HG03025 (cell line): ENCODE results near the gene PRR5L.
"Not testable (repeated sequence)": the region's sequence is repeated elsewhere in the genome, so short reads cannot be mapped to it uniquely, and the experiment has no call there.

Source experiments
- ATAC-seq: cut with Tn5 transposase; IDR thresholded peaks from one replicate; pipeline ENCODE4 v1.9.1; 2021; ENCODE audit warnings: mild to moderate bottlenecking, moderate library complexity; ENCODE audit not compliant: unreplicated experiment, low FRiP score

Gene PRR5L

DNA sequence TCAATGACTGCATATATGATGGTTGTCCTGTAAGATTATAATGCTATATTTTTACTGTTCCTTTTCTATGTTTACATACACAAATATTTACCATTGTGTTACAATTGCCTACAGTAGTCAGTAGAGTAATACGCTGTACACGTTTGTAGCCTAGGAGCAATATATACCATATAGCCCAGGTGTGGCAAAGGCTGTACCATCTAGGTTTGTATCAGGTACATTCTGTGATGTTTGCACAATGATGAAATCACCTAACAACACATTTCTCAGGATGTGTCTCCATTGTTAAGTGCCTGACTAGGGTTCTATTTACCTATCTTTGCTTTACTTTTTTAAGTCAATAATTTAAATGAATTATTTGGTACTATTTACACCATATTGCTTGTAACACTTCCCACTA lies 21.9 kb downstream of the PRR5L start:
- no peak for ATAC-seq

DNA sequence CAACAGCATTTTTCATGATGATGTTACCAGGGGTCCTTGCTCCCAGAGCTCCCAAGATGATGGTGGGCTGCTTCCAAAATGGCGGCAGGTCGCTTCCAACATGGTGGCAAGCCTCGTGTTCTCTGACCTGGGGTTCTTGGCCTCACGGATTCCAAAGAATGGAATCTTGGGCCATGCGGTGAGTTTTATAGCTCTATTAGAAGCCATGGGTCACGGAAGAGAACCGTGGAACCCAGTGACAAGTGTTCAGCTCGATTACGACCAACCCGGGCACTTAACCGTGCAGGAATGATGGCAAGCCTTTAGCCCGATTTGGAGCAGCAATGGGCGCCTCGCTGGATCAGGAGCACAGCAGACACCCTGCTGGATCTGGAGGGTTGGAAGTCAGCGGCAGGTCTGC lies 28.9 kb downstream of the PRR5L start:
- ATAC-seq = not testable (repeated sequence)

DNA sequence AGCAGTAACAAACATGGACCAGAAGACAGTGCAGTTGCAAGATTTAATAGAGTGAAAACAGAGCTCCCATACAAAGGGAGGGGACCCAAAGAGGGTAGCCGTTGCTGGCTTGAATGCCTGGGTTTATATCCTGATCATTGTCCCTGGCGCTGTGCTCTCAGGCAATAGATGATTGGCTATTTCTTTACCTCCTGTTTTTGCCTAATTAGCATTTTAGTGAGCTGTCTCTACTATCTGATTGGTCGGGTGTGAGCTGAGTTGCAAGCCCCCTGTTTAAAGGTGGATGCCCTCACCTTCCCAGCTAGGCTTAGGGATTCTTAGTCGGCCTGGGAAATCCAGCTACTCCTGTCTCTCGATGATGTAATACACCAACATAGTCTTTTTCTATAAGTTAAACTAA lies 29.3 kb downstream of the PRR5L start:
- ATAC-seq = not testable (repeated sequence)

DNA sequence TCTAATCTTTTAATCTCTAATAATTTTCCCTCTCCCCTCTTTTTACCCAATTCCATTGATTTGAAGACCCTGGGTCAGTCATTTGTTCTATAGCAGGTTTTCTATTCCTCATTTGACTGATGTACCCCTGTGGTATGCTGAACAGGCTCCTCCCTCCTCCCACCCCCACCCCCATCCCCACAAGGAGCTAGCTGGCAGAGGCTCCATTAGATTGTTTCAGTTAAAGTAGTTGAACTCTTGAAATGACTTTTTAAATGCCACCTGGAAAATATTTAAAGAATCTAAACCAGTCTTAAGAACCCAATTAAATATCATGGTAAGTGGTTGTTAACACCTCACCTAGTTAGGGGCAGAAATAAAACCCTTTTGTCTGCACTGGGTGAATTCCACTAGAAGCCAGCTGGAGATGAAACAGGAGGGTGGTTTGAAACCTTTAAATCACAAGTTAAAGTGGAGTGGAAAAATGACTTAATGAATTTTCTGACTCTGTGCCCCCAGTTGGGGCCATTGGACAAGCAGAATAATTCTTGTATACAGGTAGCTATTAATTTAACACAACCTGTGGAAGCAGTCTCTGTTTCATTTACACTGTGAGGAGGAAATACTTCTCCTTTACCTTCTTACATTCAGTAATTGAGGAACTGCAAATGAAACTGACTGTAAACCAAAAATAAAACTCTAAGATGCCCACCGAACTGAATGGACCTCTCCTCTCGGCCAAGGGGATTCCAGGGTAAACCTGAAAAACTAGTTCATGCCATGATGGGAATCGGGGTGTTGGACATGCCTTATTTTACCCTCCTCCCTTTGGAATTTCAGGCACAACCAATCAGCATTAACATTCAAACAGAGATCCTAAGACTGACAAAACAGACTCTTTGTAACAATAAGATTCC lies 30.7 kb downstream of the PRR5L start:
- peak; percentile 74 for ATAC-seq

DNA sequence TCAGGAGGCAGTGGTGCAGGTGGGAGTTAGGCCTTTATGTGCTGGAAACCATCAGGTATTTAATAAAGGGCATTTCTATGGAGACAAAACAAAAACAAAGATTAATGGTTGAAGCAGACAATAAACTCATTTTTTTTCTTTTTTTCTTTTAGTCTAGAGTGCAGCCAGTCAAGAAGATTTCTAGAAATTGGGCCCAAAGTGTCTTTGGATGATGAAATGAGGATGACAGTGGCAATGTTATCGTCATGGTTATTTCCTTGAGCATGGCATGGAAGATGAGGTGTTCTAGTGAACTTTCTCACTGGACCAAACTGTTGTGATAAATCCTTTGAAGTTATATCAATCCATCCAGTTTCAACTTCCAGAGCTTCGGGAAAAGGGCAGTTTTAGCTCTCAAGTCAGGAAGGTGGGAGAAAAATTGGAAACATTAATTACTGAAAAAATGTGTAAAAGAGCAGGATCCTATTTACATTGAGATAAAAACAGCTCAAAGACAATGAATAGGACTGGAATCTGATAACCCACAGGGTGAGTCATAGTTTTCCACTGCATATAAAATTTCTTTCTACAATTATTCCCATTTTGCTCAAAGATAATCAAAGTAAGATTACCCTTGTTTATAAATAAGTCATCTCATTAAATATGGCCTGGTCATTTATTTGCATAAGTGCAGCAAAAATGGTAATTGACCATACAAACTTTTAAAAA lies 33.0 kb downstream of the PRR5L start:
- ATAC-seq = no peak

DNA sequence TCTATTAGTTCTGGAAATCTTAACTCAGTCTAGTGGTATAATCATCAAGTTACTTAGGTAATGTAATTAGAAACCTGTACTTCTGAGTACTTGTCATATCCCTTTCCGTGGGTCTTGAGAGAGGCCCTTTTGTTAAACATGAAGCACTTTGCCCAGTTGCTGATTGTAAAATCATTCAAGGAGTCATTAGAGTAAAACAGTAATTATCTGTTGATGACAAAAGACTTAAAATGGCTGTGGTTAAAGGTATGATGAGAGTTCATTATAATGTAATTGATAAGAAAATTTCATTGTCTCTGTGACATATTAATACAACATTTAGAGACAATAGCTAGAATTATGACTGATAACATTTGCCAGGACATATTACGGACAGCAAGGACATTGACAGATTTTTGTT lies 34.3 kb downstream of the PRR5L start:
- no peak for ATAC-seq

DNA sequence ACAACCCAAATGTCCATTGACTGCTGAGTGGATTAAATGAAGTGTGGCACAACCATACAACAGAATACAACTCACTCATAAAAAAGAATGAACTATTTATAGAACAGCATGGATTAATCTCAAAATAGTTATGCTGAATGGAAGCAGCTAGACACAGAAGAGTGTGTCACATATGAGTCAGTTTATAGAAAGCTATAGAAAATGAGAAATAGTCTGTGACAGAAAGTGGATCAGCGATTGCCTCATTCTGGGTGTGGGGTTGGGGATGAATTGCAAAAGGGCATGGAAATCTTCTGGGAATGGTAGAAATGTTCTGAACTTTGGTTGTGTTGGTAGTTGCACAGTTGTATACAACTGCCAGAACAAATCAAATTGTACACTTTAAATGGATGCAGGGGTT lies 37.4 kb downstream of the PRR5L start:
- ATAC-seq = no peak

DNA sequence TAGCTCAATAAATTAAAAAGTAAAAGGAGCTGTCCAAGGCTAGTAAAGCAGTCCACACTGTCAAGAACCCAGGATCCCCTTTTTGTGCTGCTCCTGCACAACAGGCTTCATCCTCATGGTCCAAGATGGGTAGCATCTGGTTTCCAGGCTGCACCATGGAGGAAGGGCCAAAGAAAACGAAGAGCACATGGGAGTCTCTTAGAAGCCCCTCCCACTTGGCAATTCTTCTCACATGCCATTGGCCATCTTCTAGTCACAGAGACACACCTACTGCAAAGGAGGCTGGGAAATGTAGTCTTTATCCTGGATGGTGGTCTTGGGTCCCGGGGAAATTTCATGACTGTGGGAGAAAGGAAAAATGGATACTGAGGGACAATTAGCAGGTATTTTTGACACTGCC lies 37.8 kb downstream of the PRR5L start:
- no peak for ATAC-seq

DNA sequence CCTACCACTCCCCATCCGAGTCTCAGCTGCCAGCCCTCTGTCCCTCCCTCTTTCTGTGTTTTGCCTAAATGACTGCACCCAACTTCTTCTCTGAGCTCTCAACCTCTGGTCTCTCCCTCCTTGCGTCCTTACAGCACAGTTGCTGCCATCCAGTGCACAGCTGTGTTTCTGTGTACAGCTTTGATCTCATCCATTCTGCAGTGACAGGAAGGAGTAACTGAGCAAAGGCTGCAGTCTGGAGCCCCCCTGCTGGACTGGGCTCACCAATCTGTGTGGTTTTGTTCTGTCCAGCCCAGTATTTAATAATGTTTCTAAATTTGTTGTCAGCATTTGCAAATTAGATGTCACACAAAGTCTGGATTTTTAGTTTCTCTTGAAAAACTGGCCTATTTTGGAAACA lies 43.8 kb downstream of the PRR5L start:
- ATAC-seq = no peak

DNA sequence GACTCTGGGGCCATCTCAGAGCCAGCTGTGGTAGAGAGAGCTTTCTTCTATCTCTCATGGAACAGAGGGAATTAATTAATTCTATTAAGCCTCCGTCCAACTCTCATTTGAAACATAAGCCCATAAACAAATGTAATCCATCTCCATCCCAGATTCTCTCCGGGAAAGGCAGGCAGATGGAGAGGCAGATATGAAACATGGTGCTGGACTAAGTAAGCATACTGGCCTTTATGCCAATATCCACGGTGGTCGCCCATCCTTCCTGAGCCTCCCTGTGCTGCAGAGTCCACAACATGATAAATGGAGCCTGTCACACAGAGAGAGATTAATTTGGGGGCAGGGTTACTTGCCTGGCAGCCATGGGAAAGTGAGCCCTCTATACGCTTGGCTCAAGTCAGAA lies 44.8 kb downstream of the PRR5L start:
- no peak for ATAC-seq

DNA sequence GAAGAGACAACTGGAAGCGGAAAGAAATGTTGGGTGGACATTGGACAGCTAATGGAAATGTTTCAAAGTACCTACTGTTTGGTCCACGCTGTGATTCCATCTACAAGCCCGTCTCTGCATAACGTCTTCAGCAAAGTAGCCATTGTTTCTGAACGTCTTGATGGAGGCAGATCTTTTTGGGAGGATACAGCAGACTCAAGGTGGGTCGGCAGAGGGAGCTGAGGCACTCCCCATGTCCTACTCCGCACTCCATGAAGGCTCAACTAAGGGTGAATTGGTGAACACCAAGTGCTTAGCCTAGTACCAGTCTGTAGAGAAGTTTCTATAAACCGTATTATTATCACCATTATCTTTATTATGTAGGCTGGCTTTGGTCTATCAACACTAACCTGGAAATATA lies 45.8 kb downstream of the PRR5L start:
- ATAC-seq = no peak

DNA sequence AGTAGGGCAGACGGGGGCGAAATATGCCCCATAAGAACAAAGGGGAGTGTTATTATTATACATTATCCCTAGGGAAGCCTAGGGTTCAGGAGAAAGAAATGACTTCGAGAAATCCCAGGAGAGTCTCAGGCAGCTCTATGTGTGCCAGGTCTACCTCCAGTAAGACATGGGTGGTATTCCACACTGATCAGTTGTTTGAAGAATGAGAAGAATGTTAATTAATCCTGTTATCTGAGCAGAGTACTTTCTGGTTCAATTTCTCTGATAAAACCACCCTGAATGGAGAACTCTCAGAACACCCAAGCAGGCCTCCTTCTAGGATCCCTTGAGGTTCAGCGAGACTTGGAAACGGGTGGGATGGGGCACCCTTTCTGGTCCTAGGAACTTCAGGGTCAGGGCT lies 46.2 kb downstream of the PRR5L start:
- ATAC-seq = no peak

DNA sequence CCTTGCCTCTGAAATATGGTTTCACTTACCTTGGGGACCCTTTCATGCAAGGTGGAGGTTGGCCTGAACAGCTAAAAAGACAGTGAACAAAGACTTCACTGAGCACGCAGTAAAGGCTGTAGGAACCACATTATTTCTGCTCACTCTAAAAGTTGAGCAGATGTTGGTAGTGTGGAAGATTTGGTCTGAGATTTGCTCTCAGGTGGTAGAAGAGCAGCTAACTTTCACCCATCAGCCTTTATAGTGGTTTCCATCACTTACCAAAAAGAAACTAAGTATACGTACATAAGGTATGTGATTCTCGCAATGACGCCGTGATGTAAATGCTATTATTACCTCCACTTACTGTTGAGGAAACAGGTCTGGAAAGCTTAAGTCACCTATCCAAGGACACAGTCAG lies 47.3 kb downstream of the PRR5L start:
- ATAC-seq = no peak

DNA sequence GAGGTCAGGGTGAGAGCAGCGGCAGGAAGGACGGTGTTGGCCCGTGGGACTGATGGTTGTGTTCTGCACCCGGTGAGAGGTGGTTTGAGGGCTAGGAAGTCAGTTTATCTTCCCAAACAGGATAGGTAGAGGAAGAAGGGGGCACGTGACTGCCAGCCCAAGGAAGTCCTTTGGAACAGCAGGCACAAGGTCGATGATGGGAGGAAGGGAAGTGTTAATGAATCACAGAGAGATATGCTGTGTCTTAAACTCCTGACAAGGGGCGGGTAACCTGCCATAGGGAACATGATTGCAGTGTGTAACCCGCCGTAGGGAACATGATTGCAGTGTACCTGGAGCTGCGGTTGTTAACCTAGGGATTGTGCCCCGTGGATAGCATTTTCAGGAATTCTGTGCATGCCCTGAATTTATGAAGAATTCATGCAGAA lies 49.0 kb downstream of the PRR5L start:
- ATAC-seq = no peak

DNA sequence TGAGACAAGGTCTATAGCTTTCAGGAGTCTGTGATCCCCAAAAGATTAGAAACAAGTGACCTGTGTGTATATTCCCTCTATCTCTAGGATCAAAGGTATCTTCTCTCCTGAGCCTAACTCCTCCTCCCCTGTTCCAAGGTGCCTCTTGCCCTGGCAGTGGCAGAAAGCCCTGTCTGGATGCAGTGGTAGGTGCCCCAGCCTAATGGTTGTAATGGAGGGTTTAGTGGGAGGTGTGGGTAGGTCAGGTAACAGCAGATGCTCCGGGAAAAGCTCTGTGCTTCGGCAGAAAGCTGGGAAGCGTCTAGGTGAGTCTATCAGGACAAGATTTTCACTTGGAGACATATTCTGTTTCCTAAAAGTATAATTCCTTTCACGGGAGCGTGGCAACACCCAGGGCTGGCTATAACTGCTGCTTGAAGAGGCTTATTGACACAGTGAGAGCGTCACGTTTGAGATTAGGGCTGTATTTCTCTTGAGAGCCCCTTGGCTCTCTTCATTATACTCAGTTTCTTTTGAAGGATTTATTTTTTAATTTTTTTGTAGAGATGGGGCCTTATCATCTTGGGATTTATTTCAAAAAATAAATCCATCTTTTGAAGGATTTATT lies 49.5 kb downstream of the PRR5L start:
- ATAC-seq = no peak

DNA sequence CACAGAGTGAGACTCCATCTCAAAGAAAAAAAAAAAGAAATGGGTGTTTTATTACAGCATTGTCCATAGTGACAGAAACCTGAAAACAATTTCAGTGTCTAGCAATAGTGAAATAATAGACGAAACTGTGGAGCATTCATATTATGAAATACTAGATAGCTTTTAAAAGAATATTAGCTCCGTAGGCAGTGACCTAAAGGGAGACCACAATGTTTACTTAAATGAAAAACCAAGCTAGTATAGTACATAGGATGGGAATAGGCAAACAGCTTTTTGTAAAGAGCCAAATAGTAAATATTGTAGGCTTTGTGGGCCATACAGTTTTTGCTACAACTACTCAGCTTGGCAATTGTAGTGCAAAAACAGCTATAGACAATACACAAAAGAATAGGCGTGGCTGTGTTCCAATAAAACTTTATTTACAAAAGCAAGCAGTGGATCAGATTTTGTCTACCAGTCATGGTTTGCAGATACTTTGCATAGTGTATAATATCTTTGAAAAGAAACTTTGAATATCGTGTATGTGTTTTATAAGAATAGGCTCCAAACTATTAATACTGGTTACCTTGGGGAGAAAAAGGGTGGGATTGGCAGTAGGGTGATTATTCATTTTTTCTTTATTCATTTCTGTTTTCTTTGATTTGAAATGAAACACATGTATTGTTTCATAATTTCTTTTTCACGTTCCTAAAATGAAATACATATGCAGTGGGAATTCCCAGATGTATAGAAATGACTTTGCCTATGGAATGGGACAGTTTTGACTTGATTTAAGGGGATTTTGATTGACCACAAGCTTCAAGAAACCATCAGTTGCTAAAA lies 50.7 kb downstream of the PRR5L start:
- ATAC-seq = no peak

DNA sequence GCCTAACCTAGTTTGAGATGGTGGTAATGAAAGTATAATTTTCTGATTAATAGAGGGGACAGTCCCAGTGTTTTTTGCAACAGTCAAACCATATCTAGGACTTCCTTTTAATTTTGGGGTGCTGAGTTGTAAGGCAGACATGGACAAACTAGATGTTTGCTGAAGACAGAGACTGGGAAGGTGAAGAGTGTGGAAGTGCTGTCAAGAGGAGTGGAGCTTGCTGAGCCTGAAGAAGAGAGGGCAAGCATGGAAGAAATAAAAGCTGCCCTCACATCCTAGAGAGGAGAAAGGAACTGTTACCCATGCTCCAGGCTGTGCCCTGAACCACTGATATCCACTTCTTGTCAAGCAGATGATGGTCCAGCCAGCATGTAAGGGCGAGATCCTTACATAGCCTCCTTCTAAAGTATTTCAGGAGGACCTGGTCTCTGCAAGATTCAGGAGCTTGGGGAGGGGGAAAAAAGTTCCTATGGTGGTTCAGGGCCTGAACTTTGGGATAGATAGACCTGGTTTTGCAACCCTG lies 51.4 kb downstream of the PRR5L start:
- ATAC-seq = no peak

DNA sequence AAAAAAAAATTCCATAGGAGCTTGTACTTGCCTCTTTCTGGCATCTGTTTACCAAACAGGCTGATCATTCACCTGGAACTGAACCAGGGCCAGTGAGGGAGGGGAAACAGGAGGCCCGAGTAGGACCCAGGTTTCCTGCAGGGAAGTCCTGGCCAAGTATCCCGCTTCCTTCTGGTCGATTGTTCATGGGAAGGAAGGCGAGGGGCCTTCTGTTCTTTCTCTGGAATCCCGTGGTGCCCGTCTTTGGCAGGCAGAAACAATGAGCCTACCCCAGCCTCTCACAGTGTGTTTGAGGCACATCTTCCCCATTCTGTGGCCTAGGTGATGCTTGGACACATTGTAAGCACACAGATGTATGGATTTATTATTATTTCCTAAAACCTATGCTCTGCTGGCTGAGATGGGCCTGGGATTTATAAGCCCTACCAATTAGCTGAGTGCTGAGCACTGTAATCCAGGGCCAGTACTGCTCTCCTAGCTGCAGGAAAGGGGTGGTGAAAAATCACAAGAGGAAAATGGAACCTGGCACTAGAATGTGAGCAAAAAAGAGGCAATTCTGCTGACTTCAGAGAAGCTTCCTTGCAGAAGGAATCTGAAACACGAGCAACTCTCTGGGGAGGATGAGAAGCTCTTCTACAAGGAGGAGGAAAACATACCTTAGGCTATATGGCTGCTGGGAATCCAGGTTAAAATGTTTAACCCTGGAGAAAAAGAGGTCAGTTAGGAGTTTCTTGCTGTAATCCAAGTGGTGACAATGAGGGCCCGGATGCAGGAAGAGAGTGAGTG lies 53.5 kb downstream of the PRR5L start:
- ATAC-seq = no peak

DNA sequence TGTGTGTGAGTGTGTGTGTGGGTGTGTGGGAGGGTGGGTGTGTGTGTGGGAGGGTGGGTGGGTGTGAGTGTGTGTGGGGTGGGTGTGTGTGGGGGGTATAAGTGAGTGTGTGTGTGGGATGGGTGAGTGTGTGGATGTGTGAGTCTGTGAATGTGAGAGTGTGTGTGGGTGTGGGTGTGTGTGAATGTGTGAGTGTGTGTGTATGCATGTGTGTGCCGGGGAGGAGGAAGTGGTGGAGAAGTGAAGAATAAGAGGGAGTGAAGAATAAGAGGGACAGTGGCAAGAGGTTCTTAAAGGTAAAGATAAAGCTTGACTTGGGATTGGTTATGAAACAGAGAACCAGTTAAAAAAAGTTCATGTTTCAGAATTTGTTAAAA lies 54.0 kb downstream of the PRR5L start:
- ATAC-seq = no peak

DNA sequence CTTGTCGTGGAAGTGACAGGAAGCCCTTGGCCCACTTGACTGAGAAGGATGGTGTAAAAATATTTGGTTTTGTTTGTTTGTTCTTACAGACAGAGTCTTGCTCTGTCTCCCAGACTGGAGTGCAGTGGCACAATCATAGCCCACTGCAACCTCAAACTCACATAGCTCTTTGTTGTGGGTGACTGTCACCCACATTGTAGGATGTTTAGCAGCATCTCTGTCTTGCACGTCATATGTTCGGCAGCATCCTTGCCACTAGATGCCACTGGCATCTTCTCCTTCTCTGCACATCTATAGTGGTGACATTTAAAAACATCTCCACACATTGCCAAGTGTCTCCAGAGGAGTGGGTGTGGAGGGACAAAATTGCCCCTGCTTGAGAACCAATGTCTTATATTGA lies 56.8 kb downstream of the PRR5L start:
- no peak for ATAC-seq
